ENCODE results near the gene ACTL8.

- TF ChIP-seq, protein P1, sequence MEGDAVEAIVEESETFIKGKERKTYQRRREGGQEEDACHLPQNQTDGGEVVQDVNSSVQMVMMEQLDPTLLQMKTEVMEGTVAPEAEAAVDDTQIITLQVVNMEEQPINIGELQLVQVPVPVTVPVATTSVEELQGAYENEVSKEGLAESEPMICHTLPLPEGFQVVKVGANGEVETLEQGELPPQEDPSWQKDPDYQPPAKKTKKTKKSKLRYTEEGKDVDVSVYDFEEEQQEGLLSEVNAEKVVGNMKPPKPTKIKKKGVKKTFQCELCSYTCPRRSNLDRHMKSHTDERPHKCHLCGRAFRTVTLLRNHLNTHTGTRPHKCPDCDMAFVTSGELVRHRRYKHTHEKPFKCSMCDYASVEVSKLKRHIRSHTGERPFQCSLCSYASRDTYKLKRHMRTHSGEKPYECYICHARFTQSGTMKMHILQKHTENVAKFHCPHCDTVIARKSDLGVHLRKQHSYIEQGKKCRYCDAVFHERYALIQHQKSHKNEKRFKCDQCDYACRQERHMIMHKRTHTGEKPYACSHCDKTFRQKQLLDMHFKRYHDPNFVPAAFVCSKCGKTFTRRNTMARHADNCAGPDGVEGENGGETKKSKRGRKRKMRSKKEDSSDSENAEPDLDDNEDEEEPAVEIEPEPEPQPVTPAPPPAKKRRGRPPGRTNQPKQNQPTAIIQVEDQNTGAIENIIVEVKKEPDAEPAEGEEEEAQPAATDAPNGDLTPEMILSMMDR (IDR thresholded peaks at IDR 0.05) = no peak
- TF ChIP-seq POLR2A (IDR thresholded peaks at IDR 0.05) = no peak
Observed at GRCh38 chr1:17851056-17851455, 95.9 kb downstream of the ACTL8 start.
